Erythroblast (primary cell): ENCODE data around the gene OR12D3.

Experiments
- DNase-seq, 2 experiments: peaks; one replicate each; lab custom pipeline; 2025; lab: John Stamatoyannopoulos, UW
- GATA1 ChIP-seq: IDR thresholded peaks from 2 replicates; pipeline ENCODE4 v1.6.1; 2011; ENCODE audit warnings: low read depth, mild to moderate bottlenecking, control low read depth, low read length, moderate library complexity
- POLR2A ChIP-seq: IDR thresholded peaks from 2 replicates; pipeline ENCODE4 v1.6.1; 2011; ENCODE audit warnings: mild to moderate bottlenecking, low read length

OR12D3 gene

DNA sequence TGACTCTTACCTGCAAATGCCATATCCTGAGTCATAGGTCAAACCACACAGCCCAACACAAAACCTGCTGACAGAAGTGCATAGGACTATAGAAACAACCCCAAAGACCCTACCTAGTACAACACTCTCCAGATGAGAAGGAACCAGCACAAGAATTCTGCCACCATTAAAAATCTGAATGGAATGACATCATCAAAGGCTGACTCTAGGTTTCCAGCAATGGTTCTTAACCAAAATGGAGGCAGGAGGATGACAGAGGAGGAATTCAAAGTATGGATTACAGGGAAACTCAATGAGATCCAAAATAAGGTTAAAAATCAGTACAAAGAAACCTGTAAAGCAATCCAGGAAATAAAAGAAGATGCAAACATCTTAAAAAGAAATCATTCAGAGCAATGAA lies 42.4 kb downstream of the OR12D3 start:
- TF ChIP-seq GATA1 (no peak), POLR2A (no peak)
- no peak for DNase-seq

DNA sequence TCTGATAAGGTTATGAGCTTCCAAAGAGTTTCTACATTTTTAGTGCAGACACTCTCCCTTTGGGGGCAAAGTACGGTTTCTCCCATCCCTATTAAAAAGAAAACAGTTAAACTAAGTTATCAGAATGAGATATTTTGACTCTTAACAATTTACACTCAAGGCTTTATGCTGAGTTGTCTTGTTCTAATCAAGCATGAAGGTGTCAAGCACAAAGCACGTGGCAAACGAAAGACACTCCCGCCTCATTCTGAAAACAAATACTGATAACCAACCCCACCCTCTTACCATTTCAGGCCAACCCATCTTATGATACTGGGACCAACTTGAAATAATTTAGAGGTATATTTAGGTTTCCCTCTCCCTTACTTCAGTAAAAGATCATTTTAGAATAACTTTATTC lies 49.3 kb downstream of the OR12D3 start:
- TF ChIP-seq POLR2A (no peak), GATA1 (no peak)

More for the DNA sequence above, 49.3 kb downstream of the OR12D3 start:
- no peak for DNase-seq
